Amniotic epithelial cell (primary cell): ENCODE results near the gene EFS.
"Not testable (repeated sequence)": the region's sequence is repeated elsewhere in the genome, so short reads cannot be mapped to it uniquely, and the experiment has no call there.

ENCODE experiments used
- DNase-seq: peaks from one replicate; pipeline ENCODE4 v3.0.0-alpha.2; 2010; ENCODE audit warnings: low read depth

EFS gene

DNA sequence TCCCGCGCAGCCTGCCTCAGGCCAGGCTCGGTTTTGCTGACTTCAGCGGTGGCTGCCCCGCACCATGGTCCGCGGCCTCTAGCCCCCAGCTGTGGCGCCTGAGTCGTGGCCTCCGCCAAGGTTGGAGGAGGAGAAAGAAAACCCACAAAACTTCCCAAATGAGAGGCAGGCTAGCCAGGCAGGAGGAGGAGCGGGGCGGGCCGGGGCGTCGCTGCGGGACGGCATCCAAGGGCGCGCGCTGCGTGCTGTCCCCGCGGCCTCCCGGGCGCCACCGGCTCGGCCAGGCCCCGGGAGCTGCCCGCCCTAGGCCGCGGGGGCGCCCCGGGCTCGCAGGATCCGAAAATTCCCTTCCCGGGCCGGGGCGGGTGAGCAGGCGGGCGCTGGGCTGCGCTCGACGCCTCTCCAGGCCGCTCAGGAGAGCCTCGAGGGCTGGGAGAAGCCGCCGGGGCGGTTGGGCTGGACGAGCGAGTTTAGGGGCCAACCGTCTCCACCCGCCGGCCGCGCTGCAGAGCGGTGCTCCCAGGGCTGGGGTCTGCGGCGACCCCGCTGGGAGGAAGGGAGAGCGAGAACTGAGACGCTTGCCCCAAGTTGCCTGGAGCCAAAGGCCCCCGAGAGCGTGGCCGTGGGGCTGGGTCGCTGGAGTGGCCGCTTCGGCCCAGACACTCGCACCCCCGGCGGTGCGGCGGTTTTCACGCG, at the start of gene EFS:
TSS of gene EFS (minus strand) at position 137 of the 696 bp plus-strand sequence. CDS start 147 bp downstream, outside the sequence.
- no peak for DNase-seq

GRCh38 chr14:23414254-23414653, 49.3 kb upstream of the EFS start:
- no peak for DNase-seq

GRCh38 chr14:23413681-23414080, 48.7 kb upstream of the EFS start:
- DNase-seq, result no peak

GRCh38 chr14:23411563-23412525, 46.9 kb upstream of the EFS start:
- no peak for DNase-seq

GRCh38 chr14:23409966-23410635, 45.1 kb upstream of the EFS start:
- DNase-seq, result no peak

DNA sequence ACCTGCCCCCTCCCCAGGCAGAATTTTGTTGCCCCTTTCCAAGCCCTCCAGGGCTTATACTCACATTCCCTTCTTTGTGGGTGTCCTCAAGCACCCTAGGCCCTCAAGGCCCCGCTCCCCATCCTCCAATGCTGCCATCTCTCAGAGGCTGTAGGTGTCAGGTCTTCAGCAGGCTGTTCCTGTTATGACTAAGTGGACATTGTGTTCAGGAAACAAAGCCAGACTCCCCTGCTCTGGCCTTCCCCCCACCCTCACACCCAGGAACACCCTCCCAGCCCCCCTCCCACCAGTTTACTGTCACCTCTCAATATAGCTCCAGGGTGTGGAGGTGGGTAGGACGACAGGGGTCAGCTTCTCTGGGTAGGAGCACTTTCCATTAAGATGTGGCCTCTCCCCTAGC, 44.5 kb upstream of the EFS start:
- no peak for DNase-seq

DNA sequence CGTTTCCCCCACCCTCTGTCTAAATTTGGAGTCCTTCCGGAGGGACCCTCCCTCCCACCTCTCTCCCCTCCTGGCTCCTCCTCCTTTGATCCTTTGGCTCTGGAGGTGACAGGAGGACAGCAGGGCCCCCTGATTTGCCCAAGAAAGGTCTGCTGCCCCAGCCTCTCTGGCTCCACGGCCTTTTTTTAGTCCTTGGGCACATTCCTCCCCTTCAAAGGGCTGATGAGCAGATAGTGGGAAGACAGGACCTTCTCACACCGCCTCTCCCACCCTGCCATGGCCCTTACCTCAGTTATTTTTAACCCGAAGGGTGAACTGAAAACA, 43.3 kb upstream of the EFS start:
- no peak for DNase-seq

DNA sequence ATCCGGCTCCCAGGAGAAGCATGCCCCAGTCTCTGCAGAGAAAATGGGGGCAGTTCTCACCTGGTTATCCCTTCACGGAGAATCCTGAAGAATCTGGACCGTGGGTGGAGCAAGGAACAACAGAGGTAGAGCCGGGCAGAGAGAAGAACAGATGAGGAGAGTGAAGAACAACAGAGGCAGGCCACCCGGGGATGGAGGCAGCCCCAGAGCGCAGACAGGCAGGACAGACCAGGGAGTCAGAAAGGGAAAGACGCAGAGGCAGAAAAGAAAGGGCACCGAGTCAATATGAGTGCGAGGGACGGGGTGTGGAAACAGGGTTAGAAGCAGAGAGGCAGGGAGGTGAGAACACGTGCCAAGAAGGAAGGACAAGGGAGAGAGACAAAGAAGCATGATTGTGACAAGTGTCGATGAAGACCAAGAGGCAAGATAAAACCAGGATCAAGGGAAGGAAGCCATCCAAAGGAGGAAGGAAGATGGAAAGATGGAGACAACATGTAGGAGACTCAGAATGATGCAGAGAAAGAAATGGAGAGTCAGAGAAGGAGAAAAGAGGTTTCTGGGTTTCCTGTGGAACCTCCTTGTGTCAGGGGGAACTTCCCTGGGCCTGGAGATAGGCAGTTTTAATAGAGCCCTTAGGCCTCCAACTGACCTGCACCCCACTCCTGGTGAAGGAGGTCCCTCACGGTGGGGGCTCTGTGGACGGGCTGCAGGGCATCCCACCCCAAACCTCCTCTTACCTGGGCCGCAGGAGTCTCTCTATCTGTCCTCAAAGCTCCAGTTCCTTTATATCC, 42.7 kb upstream of the EFS start, which contains the start of gene MYH6:
TSS of gene MYH6 (minus strand) at position 758 of the 791 bp plus-strand sequence. CDS start 1,050 bp downstream, outside the sequence.
- DNase-seq, result no peak

GRCh38 chr14:23406725-23407355, 41.9 kb upstream of the EFS start:
- DNase-seq, result no peak

- no peak for DNase-seq
Observed at GRCh38 chr14:23406244-23406643, 41.3 kb upstream of the EFS start.

DNA sequence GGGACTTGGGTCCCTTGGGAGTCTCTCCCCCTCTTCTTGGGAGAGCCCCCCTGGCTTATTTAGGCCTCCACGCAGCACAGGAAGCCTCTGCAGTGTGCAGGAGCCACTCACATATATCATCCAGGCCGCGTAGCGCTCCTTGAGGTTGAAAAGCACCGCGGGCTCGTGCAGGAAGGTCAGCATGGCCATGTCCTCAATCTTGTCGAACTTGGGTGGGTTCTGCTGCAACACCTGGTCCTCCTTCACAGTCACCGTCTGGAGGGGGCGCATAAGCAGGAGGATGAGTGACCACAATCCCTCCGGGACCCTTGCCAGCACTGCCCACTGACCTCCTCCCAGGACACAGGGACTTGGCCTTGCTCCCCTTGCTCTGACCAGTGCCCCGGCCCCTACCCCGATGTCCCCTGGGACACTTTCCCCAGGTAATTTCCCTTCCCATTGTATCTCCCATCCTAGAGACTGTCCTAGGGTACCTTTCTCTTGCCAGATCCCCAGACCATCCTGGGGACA, 40.6 kb upstream of the EFS start:
- no peak for DNase-seq

GRCh38 chr14:23405096-23405495, 40.1 kb upstream of the EFS start:
- DNase-seq, result no peak

DNA sequence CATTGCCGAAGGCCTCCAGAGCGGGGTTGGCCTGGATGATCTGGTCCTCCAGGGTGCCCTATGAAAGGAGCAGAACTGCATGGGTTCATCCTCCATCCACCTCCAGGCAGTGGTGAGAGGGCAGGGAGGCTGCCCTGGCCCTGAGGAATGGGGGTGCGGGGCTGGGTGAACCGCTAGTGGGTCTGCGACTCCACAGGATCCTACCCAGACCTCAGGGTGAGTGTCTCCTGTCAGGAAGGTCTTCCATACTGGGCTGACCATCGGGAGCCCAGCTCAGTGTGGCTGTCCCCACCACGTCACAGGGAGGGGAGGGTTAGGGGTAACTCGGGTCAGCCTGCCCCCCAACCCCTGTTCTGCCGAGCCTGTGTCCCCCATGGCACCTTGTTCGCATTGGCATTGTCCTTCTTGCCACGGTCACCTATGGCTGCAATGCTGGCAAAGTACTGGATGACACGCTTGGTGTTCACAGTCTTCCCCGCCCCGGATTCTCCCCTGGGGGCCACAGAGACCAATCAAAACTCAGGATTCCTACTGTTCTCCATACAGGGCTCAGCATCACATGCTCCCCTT, 39.4 kb upstream of the EFS start:
- no peak for DNase-seq

DNA sequence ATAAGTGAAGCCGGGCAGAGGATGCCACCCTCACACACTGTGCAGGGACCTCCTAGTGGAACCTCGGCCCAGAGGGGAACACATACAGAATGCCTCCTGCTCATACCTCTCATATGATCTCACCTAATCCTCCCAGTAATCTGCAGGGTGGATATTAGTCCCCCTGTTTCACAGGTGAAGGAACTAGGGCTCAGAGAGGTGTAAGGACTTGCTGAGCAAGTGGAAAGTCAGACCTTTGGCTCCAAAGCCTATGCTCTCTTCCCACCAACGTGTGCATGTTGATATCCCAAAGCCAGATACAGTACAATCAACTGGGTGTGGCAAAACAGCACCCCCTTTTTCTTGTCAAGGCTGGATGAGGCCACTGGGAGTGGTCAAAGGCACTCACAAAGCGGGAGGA, 38.9 kb upstream of the EFS start:
- no peak for DNase-seq

DNA sequence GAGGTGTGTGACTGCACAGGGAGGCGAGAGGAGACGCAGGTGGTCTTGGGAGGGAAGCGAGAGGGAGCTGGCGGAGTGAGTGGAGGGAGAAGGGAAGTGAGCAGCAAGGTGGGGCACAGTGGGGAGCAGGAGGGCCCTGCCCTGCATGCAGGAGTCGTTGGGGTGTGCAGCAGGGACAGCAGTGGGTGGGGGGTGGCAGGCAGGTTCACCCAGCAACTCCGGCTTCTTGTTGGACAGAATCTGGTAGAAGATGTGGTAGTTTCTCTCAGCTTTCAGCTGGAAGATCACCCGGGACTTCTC, 38.1 kb upstream of the EFS start:
- DNase-seq, result no peak

DNA sequence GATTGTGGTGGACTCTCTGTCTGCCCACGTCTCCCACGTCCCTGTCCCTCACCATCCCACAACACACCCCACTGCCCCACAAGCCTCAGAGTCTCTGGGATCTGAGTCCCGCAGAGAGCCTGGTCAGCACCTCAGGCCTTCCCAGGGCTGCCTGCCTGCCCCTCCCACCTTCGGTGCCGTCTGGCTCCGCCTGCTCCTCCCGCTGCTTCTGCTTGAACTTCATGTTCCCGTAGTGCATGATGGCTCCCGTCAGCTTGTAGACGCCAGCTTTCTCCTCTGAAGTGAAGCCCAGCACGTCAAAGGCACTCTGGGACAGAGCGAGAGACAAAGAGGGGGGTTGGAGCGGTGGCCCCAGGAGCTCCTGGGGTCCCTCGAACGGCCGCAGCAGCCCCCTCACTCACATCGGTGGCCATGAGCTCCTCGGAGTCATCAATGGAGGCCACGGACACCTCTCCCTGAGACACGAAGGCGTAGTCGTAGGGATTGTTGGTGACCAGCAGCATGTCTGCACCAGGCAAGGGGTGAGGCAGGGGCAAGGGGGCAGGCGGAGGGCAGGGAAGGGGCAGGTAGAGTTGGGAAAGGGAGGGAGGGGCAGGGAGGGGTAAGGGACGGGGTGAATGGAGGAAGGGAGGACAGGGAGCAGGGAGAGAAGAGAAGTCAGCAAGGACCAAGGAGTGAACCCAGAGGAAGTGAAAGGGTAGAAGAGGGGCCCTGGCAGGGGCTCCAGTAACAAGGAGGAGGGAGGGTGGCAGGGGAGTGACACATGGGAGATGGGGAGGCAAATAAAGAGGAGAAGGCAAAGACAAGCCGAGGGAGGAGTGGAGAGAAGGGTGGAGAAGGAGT, 37.5 kb upstream of the EFS start:
- no peak for DNase-seq

- peak; percentile 23 for DNase-seq
Observed at GRCh38 chr14:23401291-23401690, 36.3 kb upstream of the EFS start.

GRCh38 chr14:23400496-23401149, 35.7 kb upstream of the EFS start:
- not testable (repeated sequence) for DNase-seq

- DNase-seq, result peak; percentile 47
Observed at GRCh38 chr14:23399591-23399990, 34.6 kb upstream of the EFS start.

DNA sequence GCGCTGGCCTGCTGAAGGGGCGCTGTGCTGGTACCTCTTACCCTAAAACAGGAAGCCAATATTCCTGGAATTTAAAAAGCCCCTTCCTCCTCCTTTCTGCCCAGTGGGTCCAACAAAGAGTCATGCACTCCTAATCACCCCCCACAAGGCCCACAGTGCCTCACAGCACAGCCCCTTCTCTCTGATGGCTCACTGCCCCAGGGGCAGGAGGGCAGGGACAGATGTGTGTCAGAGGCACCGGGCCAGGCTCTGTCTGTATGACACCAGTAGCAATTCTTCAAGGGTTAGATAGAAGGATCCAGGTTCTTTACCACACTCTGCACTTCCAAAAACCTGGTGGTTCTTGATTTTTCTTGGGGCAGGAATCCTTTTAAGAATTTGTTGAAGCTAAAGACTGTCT, 34.2 kb upstream of the EFS start:
- no peak for DNase-seq
